Measurements from ENCODE around the gene GPN1. TPM values are rescaled to one million over a fixed set of nuclear protein-coding genes. Genes with fewer than 3 reads are reported as not detected.
A peak's percentile ranks its signal among the peaks of the same experiment; 100 is the strongest.
"Not testable (repeated sequence)": the region's sequence is repeated elsewhere in the genome, so short reads cannot be mapped to it uniquely, and the experiment has no call there.

Gene GPN1
- polyA plus RNA-seq, 12 donors: 17.1 to 42.6 (median 34.6) TPM; not detected in 1

GRCh38 chr2:27664154-27664574, 35.3 kb downstream of the GPN1 start:
- no peak for DNase-seq

GRCh38 chr2:27664622-27665363, 35.9 kb downstream of the GPN1 start:
- no peak for DNase-seq

- no peak for DNase-seq
Observed at GRCh38 chr2:27667446-27667845, 38.6 kb downstream of the GPN1 start.

- DNase-seq: no peak
Observed at GRCh38 chr2:27671235-27671634, 42.4 kb downstream of the GPN1 start.

GRCh38 chr2:27672723-27673486, 44.1 kb downstream of the GPN1 start:
- no peak for DNase-seq

GRCh38 chr2:27680571-27680970, 51.7 kb downstream of the GPN1 start:
- DNase-seq: no peak

- no peak for DNase-seq
Observed at GRCh38 chr2:27681841-27682240, 53.0 kb downstream of the GPN1 start.

- not testable (repeated sequence) for DNase-seq
Observed at GRCh38 chr2:27682334-27682771, 53.5 kb downstream of the GPN1 start.

- DNase-seq: peak; percentile 78
Observed at GRCh38 chr2:27683390-27684071, 54.7 kb downstream of the GPN1 start.

GRCh38 chr2:27685006-27685405, 56.2 kb downstream of the GPN1 start:
- not testable (repeated sequence) for DNase-seq

GRCh38 chr2:27685577-27685976, 56.7 kb downstream of the GPN1 start:
- DNase-seq: no peak

GRCh38 chr2:27687232-27687631, 58.4 kb downstream of the GPN1 start:
- DNase-seq: no peak

- no peak for DNase-seq
Observed at GRCh38 chr2:27689424-27689823, 60.6 kb downstream of the GPN1 start.

- no peak for DNase-seq
Observed at GRCh38 chr2:27690052-27690451, 61.2 kb downstream of the GPN1 start.

GRCh38 chr2:27697660-27698059, 68.8 kb downstream of the GPN1 start:
- DNase-seq: no peak

Other genes with a start within 250 kb of the GPN1 start
- 10 to 100 TPM in 9 of 12 donors, 1 to 10 TPM in 2, not detected in 1; 9.1 to 20.0 (median 11.6) TPM for gene ZNF513, start 248.3 kb upstream of the GPN1 start, polyA plus RNA-seq (ENCODE audit: insufficient read length in 12 of 12)
- gene PPM1G, start 219.5 kb upstream of the GPN1 start, polyA plus RNA-seq (ENCODE audit: insufficient read length in 12 of 12): 10 to 100 TPM in 11 of 12 donors, not detected in 1; 42.8 to 64.1 (median 54.4) TPM
- 100 to 1,000 TPM in 11 of 12 donors, not detected in 1; 112 to 127 (median 120) TPM for gene NRBP1, start 200.4 kb upstream of the GPN1 start, polyA plus RNA-seq (ENCODE audit: insufficient read length in 12 of 12)
- 1 to 10 TPM in 9 of 12 donors, under 1 TPM in 1, not detected in 2; 0.74 to 4.6 (median 2.2) TPM for gene KRTCAP3, start 186.7 kb upstream of the GPN1 start, polyA plus RNA-seq (ENCODE audit: insufficient read length in 12 of 12)
- 10 to 100 TPM in 11 of 12 donors, not detected in 1; 12.1 to 35.2 (median 20.4) TPM for gene IFT172, start 139.3 kb upstream of the GPN1 start, polyA plus RNA-seq (ENCODE audit: insufficient read length in 12 of 12)
- 10 to 100 TPM in 3 of 12 donors, 1 to 10 TPM in 8, not detected in 1; 6.1 to 15.5 (median 8.4) TPM for gene FNDC4, start 133.8 kb upstream of the GPN1 start, polyA plus RNA-seq (ENCODE audit: insufficient read length in 12 of 12)
- gene GCKR, start 132.2 kb upstream of the GPN1 start, polyA plus RNA-seq (ENCODE audit: insufficient read length in 12 of 12): under 1 TPM in 5 of 12 donors, not detected in 7; 0.08 to 0.30 (median 0.25) TPM
- 10 to 100 TPM in 11 of 12 donors, not detected in 1; 38.3 to 60.4 (median 48.9) TPM for gene ZNF512, start 46.0 kb upstream of the GPN1 start, polyA plus RNA-seq (ENCODE audit: insufficient read length in 12 of 12)
- gene CCDC121, start within 50 bp of the GPN1 start, polyA plus RNA-seq (ENCODE audit: insufficient read length in 12 of 12): 1 to 10 TPM in 11 of 12 donors, not detected in 1; 5.2 to 8.7 (median 7.3) TPM
- 10 to 100 TPM in 11 of 12 donors, not detected in 1; 24.8 to 49.5 (median 32.3) TPM for gene SUPT7L, start 34.6 kb downstream of the GPN1 start, polyA plus RNA-seq (ENCODE audit: insufficient read length in 12 of 12)
- 10 to 100 TPM in 11 of 12 donors, not detected in 1; 23.8 to 30.1 (median 25.4) TPM for gene SLC4A1AP, start 34.8 kb downstream of the GPN1 start, polyA plus RNA-seq (ENCODE audit: insufficient read length in 12 of 12)
- 100 to 1,000 TPM in 9 of 12 donors, 10 to 100 TPM in 2, not detected in 1; 74.2 to 150 (median 122) TPM for gene MRPL33, start 142.7 kb downstream of the GPN1 start, polyA plus RNA-seq (ENCODE audit: insufficient read length in 12 of 12)